Kidney (tissue), 14 donors: ENCODE results near the gene ABCA10. TPM values are rescaled to one million over a fixed set of nuclear protein-coding genes. Genes with fewer than 3 reads are reported as not detected.

ENCODE experiments used
- DNase-seq, 5 donors: peaks; one replicate each; pipeline ENCODE4 v3.0.0-alpha.2; 2013 to 2020
- FAIRE-seq: peaks from 2 replicates; lab custom pipeline; 2012; peaks lifted over from hg19 to GRCh38; lab: Jason Lieb, UNC
- H3K27ac ChIP-seq, 2 donors: one replicate each; pipeline ENCODE4 v1.7.0; 2013; ENCODE audit warnings: low read depth in 2 of 2, low read length in 2 of 2, inconsistent platforms in 1 of 2
- H3K27me3 ChIP-seq: one replicate; pipeline ENCODE4 v1.7.1; 2013; ENCODE audit warnings: low read length, inconsistent platforms; ENCODE audit not compliant: control insufficient read depth, insufficient read depth
- H3K36me3 ChIP-seq, 3 donors: one replicate each; pipeline versions ENCODE4 v1.7.0 to v1.7.1; 2013; ENCODE audit warnings: low read length in 3 of 3, control low read depth in 1 of 3, inconsistent platforms in 1 of 3; ENCODE audit not compliant: insufficient read depth in 3 of 3, control insufficient read depth in 2 of 3
- H3K4me1 ChIP-seq, 3 donors: one replicate each; pipeline versions ENCODE4 v1.7.0 to v1.7.1; 2013; ENCODE audit warnings: low read length in 3 of 3, inconsistent platforms in 1 of 3, low read depth in 1 of 3; ENCODE audit not compliant: control insufficient read depth in 2 of 3, insufficient read depth in 2 of 3
- H3K4me3 ChIP-seq, 3 donors: one replicate each; pipeline versions ENCODE4 v1.7.0 to v1.8.1; 2013; ENCODE audit warnings: low read length in 3 of 3, control low read depth in 1 of 3, inconsistent platforms in 1 of 3
- H3K9ac ChIP-seq, 3 donors: one replicate each; pipeline versions ENCODE4 v1.7.0 to v1.7.1; 2013; ENCODE audit warnings: low read length in 3 of 3, control low read depth in 1 of 3, inconsistent platforms in 1 of 3
- H3K9me3 ChIP-seq, 3 donors: one replicate each; pipeline versions ENCODE4 v1.7.0 to v1.7.1; 2013; ENCODE audit warnings: low read length in 3 of 3, control low read depth in 1 of 3, inconsistent platforms in 1 of 3; ENCODE audit not compliant: control insufficient read depth in 2 of 3, insufficient read depth in 1 of 3
- CTCF ChIP-seq: IDR thresholded peaks from 3 replicates; pipeline ENCODE4 v1.5.1; 2012; ENCODE audit warnings: mild to moderate bottlenecking, moderate library complexity, borderline replicate concordance; ENCODE audit not compliant: insufficient read depth; ENCODE audit errors: extremely low read depth
- intact Hi-C: fragments of 100-400 bp; cut with DNase I; formaldehyde crosslinking; loops from one replicate; pipeline ENCODE4 v1.11.1; 2022
- polyA plus RNA-seq: library from polyadenylated mRNA; stranded (reverse); fragments of 350-450 nt; fragmentation: Illumina TruSeq; extraction: RNeasy Lipid Tissue Mini Kit (QIAGEN cat#74804); gene quantifications from one replicate; pipeline ENCODE4 v1.2.3, GENCODE V29; 2014; ENCODE audit warnings: low read depth, low replicate concordance; ENCODE audit not compliant: insufficient read depth
- total RNA-seq: library from RNA; stranded (reverse); fragmentation: NEBNext Ultra II Directional; extraction: Animal tissue kit (Norgen Biotek cat#: 25700); gene quantifications from one replicate; pipeline ENCODE4 v1.2.1, GENCODE V29; 2021
- donor health status: control.
- donor health status: control.
- donor health status: control.
- donor health status: control.
- donor health status: control.
- donor health status: DM: yes; HTN: yes; CAD: no.
- donor health status: Normal renal cell carcinoma (clear cell type).

ABCA10 gene
- total and polyA plus RNA-seq, 2 donors from 2014 or later = 2.1 to 4.2 TPM

- Histone ChIP-seq H3K36me3 (peaks cover 0 to 2% (median 0%) of the 10 kb centered on the region in 3 donors), H3K27ac (no peak overlapping the region), H3K4me1 (no peaks in the 10 kb centered on the region), H3K4me3 (no peak overlapping the region), H3K27me3 (no peaks in the 10 kb centered on the region), H3K9ac (no peak overlapping the region), H3K9me3 (no peaks in the 10 kb centered on the region)
- TF ChIP-seq CTCF = no peak
- DNase-seq (no peak), FAIRE-seq (no peak)
- intact Hi-C loops = no loop called here
These were observed 15.4 kb downstream of the ABCA10 start for GRCh38 chr17:69213059-69213813.

- Histone ChIP-seq H3K9ac (no peak overlapping the region), H3K4me1 (no peaks in the 10 kb centered on the region), H3K4me3 (no peak overlapping the region), H3K9me3 (no peaks in the 10 kb centered on the region), H3K36me3 (no peaks in the 10 kb centered on the region), H3K27me3 (no peaks in the 10 kb centered on the region), H3K27ac (no peak overlapping the region)
- TF ChIP-seq CTCF = no peak
- DNase-seq = no peak
- FAIRE-seq = no peak
- intact Hi-C loops = no loop called here
These were observed 20.0 kb downstream of the ABCA10 start for GRCh38 chr17:69208640-69209039.

- H3K9ac ChIP-seq = no peak overlapping the region
- no peaks in the 10 kb centered on the region for H3K4me1 ChIP-seq
- no peak for TF ChIP-seq CTCF
- no peaks in the 10 kb centered on the region for H3K9me3 ChIP-seq
- H3K27me3 ChIP-seq = no peaks in the 10 kb centered on the region
- no peak overlapping the region for H3K4me3 ChIP-seq
- DNase-seq = no peak
- intact Hi-C loops = no loop called here
- no peak for FAIRE-seq
- H3K27ac ChIP-seq = no peak overlapping the region
- H3K36me3 ChIP-seq = no peaks in the 10 kb centered on the region
These were observed 21.5 kb downstream of the ABCA10 start for GRCh38 chr17:69207151-69207550.
